Hepatocyte (in vitro differentiated cells): ENCODE data around the gene EYA3. TPM values are rescaled to one million over a fixed set of nuclear protein-coding genes. Genes with fewer than 3 reads are reported as not detected.

Experiments used
- DNase-seq: peaks from one replicate; pipeline ENCODE4 v3.0.0-alpha.2; 2016; ENCODE audit warnings: low spot score
- H2AFZ ChIP-seq: fragments of 200-600 bp; sonication (generic); 2 replicates; pipeline ENCODE4 v1.6.0; 2016; ENCODE audit warnings: antibody characterized with exemption, mild to moderate bottlenecking
- H3K27ac ChIP-seq: fragments of 200-600 bp; sonication (generic); 2 replicates; pipeline ENCODE4 v1.5.1; 2016; ENCODE audit warnings: mild to moderate bottlenecking
- H3K27me3 ChIP-seq: fragments of 200-600 bp; sonication (generic); 2 replicates; pipeline ENCODE4 v1.6.1; 2016
- H3K36me3 ChIP-seq: fragments of 200-600 bp; sonication (generic); replicated peaks from 2 replicates; pipeline ENCODE4 v1.5.1; 2016; ENCODE audit warnings: low read depth; ENCODE audit not compliant: insufficient read depth
- H3K4me1 ChIP-seq: fragments of 200-600 bp; sonication (generic); 2 replicates; pipeline ENCODE4 v1.5.1; 2016; ENCODE audit warnings: mild to moderate bottlenecking, moderate library complexity; ENCODE audit not compliant: insufficient read depth
- H3K4me2 ChIP-seq: fragments of 200-600 bp; sonication (generic); 2 replicates; pipeline ENCODE4 v1.6.0; 2016
- H3K4me3 ChIP-seq: fragments of 200-600 bp; sonication (generic); 2 replicates; pipeline ENCODE4 v1.5.1; 2016; ENCODE audit warnings: mild to moderate bottlenecking
- H3K79me2 ChIP-seq: fragments of 200-600 bp; sonication (generic); 2 replicates; pipeline ENCODE4 v1.6.0; 2017; ENCODE audit warnings: mild to moderate bottlenecking
- H3K9me2 ChIP-seq: fragments of 200-600 bp; sonication (generic); replicated peaks from 2 replicates; pipeline ENCODE4 v1.6.0; 2017; ENCODE audit warnings: mild to moderate bottlenecking; ENCODE audit not compliant: insufficient read depth
- H3K9me3 ChIP-seq: fragments of 200-600 bp; sonication (generic); 2 replicates; pipeline ENCODE4 v1.5.1; 2016; ENCODE audit warnings: low read depth, mild to moderate bottlenecking
- H4K20me1 ChIP-seq: fragments of 200-600 bp; sonication (generic); 2 replicates; pipeline ENCODE4 v1.6.0; 2016; ENCODE audit warnings: mild to moderate bottlenecking; ENCODE audit not compliant: insufficient read depth, poor library complexity, severe bottlenecking
- CTCF ChIP-seq: fragments of 200-600 bp; sonication (generic); IDR thresholded peaks from 2 replicates; pipeline ENCODE4 v1.5.1; 2016; ENCODE audit warnings: antibody characterized with exemption, mild to moderate bottlenecking; ENCODE audit not compliant: poor library complexity
- EZH2 ChIP-seq: fragments of 200-600 bp; sonication (generic); IDR thresholded peaks from 2 replicates; pipeline ENCODE4 v1.6.1; 2016; ENCODE audit warnings: antibody characterized with exemption, mild to moderate bottlenecking, borderline replicate concordance
- EZH2phosphoT487 ChIP-seq: fragments of 200-600 bp; sonication (generic); IDR thresholded peaks from one replicate; pipeline ENCODE4 v1.6.1; 2018; ENCODE audit warnings: antibody characterized with exemption, mild to moderate bottlenecking, low read depth, moderate library complexity; ENCODE audit not compliant: unreplicated experiment, severe bottlenecking
- WGBS: methylation state at CpG from one replicate; pipeline ENCODE4 v1.1.6; 2016; ENCODE audit warnings: low lambda C conversion rate; ENCODE audit errors: missing lambda C conversion rate; 5-methylcytosine and 5-hydroxymethylcytosine counted together
- polyA plus RNA-seq: library from polyadenylated mRNA; unstranded; fragments of >200 nt; fragmentation: Nextera tagmentation; extraction: Ambion mirVana; gene quantifications from 2 replicates; pipeline ENCODE4 v1.2.1, GENCODE V29; 2016
- total RNA-seq: library from RNA; depleted of rRNA; stranded (reverse); fragments of >200 nt; gene quantifications from 2 replicates; pipeline ENCODE4 v1.2.3, GENCODE V29; 2014

Gene EYA3
- total and polyA plus RNA-seq, 2 experiments from 2014 or later: 4.2 to 19.9 TPM

GRCh38 chr1:27990920-27991537 is 97.4 kb downstream of the EYA3 start:
- Histone ChIP-seq H3K4me1 (no peaks in the 10 kb centered on the region), H3K79me2 (no peaks in the 10 kb centered on the region), H2AFZ (no peak overlapping the region), H3K27me3 (no peaks in the 10 kb centered on the region), H3K36me3 (peaks cover 9% of the 10 kb centered on the region), H3K9me2 (no peaks in the 10 kb centered on the region), H4K20me1 (no peaks in the 10 kb centered on the region), H3K4me3 (no peak overlapping the region), H3K27ac (no peak overlapping the region), H3K4me2 (no peak overlapping the region), H3K9me3 (no peaks in the 10 kb centered on the region)
- 95% methylated on average over 3 of the region's 3 CpGs for WGBS
- TF ChIP-seq EZH2: no peak
- no peak for TF ChIP-seq EZH2phosphoT487
- no peak for DNase-seq

- 88% methylated on average over 3 of the region's 3 CpGs for WGBS
- no peak overlapping the region for H3K4me3 ChIP-seq
- TF ChIP-seq CTCF (no peak), EZH2 (no peak), EZH2phosphoT487 (no peak)
- no peaks in the 10 kb centered on the region for H3K4me1 ChIP-seq
- no peak for DNase-seq
- H3K79me2 ChIP-seq: no peaks in the 10 kb centered on the region
- H3K27me3 ChIP-seq: no peaks in the 10 kb centered on the region
- H3K27ac ChIP-seq: no peak overlapping the region
- H2AFZ ChIP-seq: no peak overlapping the region
- H3K4me2 ChIP-seq: no peak overlapping the region
- no peaks in the 10 kb centered on the region for H4K20me1 ChIP-seq
- no peaks in the 10 kb centered on the region for H3K9me3 ChIP-seq
- H3K9me2 ChIP-seq: no peaks in the 10 kb centered on the region
- H3K36me3 ChIP-seq: no peaks in the 10 kb centered on the region
Observed at GRCh38 chr1:27981145-27981544, 107.3 kb downstream of the EYA3 start.

GRCh38 chr1:27980216-27980845 is 108.1 kb downstream of the EYA3 start:
- Histone ChIP-seq H3K4me1 (no peaks in the 10 kb centered on the region), H3K79me2 (no peaks in the 10 kb centered on the region), H2AFZ (no peak overlapping the region), H4K20me1 (no peaks in the 10 kb centered on the region), H3K9me3 (no peaks in the 10 kb centered on the region), H3K27me3 (no peaks in the 10 kb centered on the region), H3K27ac (no peak overlapping the region), H3K9me2 (no peaks in the 10 kb centered on the region), H3K36me3 (no peaks in the 10 kb centered on the region), H3K4me3 (no peak overlapping the region), H3K4me2 (no peak overlapping the region)
- no peak for DNase-seq
- no peak for TF ChIP-seq EZH2phosphoT487
- TF ChIP-seq EZH2: no peak
- no peak for TF ChIP-seq CTCF
- 80% methylated on average over 1 of the region's 1 CpG for WGBS

- Histone ChIP-seq H3K79me2 (no peaks in the 10 kb centered on the region), H3K27me3 (no peaks in the 10 kb centered on the region), H3K4me3 (no peak overlapping the region), H2AFZ (no peak overlapping the region), H3K9me2 (no peaks in the 10 kb centered on the region), H3K36me3 (peaks cover 1% of the 10 kb centered on the region), H3K9me3 (no peaks in the 10 kb centered on the region), H3K4me1 (no peaks in the 10 kb centered on the region), H3K4me2 (no peak overlapping the region), H3K27ac (no peak overlapping the region), H4K20me1 (no peaks in the 10 kb centered on the region)
- WGBS: 52% methylated on average over 2 of the region's 2 CpGs
- no peak for DNase-seq
- TF ChIP-seq EZH2 (no peak), CTCF (no peak), EZH2phosphoT487 (no peak)
Observed at GRCh38 chr1:27979859-27980201, 108.6 kb downstream of the EYA3 start.
